COLO668 (cell line): ENCODE results near the gene AGAP2.
"Not testable (repeated sequence)": the region's sequence is repeated elsewhere in the genome, so short reads cannot be mapped to it uniquely, and the experiment has no call there.

Source experiments
- DNase-seq: peaks from one replicate; lab custom pipeline; 2025; ENCODE audit not compliant: unreplicated experiment; lab: John Stamatoyannopoulos, UW

AGAP2 gene

GRCh38 chr12:57724003-57724935 is 14.3 kb downstream of the AGAP2 start:
- no peak for DNase-seq

GRCh38 chr12:57723630-57723962 is 14.9 kb downstream of the AGAP2 start:
- no peak for DNase-seq

GRCh38 chr12:57722716-57723629 is 15.6 kb downstream of the AGAP2 start:
- peak; percentile 24 for DNase-seq

GRCh38 chr12:57721846-57722608 is 16.5 kb downstream of the AGAP2 start:
- DNase-seq = not testable (repeated sequence)

GRCh38 chr12:57720606-57721595 is 17.6 kb downstream of the AGAP2 start:
- DNase-seq = no peak

GRCh38 chr12:57719777-57720605 is 18.6 kb downstream of the AGAP2 start:
- DNase-seq = no peak

GRCh38 chr12:57718641-57719528 is 19.7 kb downstream of the AGAP2 start:
- DNase-seq = no peak

- DNase-seq = no peak
These were observed 20.5 kb downstream of the AGAP2 start for GRCh38 chr12:57717846-57718640.

GRCh38 chr12:57717131-57717530 is 21.4 kb downstream of the AGAP2 start:
- no peak for DNase-seq

GRCh38 chr12:57716305-57716704 is 22.2 kb downstream of the AGAP2 start:
- DNase-seq = no peak

GRCh38 chr12:57715786-57716185 is 22.8 kb downstream of the AGAP2 start:
- no peak for DNase-seq

GRCh38 chr12:57715036-57715748 is 23.4 kb downstream of the AGAP2 start:
- not testable (repeated sequence) for DNase-seq

GRCh38 chr12:57713209-57713608 is 25.3 kb downstream of the AGAP2 start:
- DNase-seq = no peak

GRCh38 chr12:57712701-57713100 is 25.8 kb downstream of the AGAP2 start:
- no peak for DNase-seq

- DNase-seq = no peak
These were observed 30.2 kb downstream of the AGAP2 start for GRCh38 chr12:57708296-57708695.

GRCh38 chr12:57707250-57707649 is 31.3 kb downstream of the AGAP2 start:
- DNase-seq = no peak

- DNase-seq = no peak
These were observed 38.2 kb downstream of the AGAP2 start for GRCh38 chr12:57700317-57700716.
